GM12891 (cell line): ENCODE results near the gene ROBO1.

Experiments used
- POLR2A ChIP-seq: IDR thresholded peaks from 2 replicates; pipeline ENCODE4 v1.6.1; 2011; ENCODE audit warnings: low read depth, low read length, control low read depth
- POLR2AphosphoS5 ChIP-seq: IDR thresholded peaks from 2 replicates; pipeline ENCODE4 v1.6.1; 2011; ENCODE audit warnings: low read depth, low read length, control low read depth
- SPI1 ChIP-seq: IDR thresholded peaks from 2 replicates; pipeline ENCODE4 v1.6.1; 2011; ENCODE audit warnings: low read depth, low read length, control low read depth
- TAF1 ChIP-seq: IDR thresholded peaks from 2 replicates; pipeline ENCODE4 v1.6.1; 2011; ENCODE audit warnings: low read depth, low read length, control low read depth

GRCh38 chr3:79685108-79685507 is 82.7 kb downstream of the ROBO1 start:
- TF ChIP-seq POLR2AphosphoS5: no peak
- no peak for TF ChIP-seq POLR2A
- no peak for TF ChIP-seq TAF1
- no peak for TF ChIP-seq SPI1
